Activated naive CD4-positive, alpha-beta T cell treated with Interleukin-2 at 50 U/mL for 16 hours (primary cell): ENCODE measurements around the gene PRSS23.

Experiments
- DNase-seq: peaks from one replicate; pipeline ENCODE4 v3.0.0-alpha.2; 2020

Gene PRSS23

DNA sequence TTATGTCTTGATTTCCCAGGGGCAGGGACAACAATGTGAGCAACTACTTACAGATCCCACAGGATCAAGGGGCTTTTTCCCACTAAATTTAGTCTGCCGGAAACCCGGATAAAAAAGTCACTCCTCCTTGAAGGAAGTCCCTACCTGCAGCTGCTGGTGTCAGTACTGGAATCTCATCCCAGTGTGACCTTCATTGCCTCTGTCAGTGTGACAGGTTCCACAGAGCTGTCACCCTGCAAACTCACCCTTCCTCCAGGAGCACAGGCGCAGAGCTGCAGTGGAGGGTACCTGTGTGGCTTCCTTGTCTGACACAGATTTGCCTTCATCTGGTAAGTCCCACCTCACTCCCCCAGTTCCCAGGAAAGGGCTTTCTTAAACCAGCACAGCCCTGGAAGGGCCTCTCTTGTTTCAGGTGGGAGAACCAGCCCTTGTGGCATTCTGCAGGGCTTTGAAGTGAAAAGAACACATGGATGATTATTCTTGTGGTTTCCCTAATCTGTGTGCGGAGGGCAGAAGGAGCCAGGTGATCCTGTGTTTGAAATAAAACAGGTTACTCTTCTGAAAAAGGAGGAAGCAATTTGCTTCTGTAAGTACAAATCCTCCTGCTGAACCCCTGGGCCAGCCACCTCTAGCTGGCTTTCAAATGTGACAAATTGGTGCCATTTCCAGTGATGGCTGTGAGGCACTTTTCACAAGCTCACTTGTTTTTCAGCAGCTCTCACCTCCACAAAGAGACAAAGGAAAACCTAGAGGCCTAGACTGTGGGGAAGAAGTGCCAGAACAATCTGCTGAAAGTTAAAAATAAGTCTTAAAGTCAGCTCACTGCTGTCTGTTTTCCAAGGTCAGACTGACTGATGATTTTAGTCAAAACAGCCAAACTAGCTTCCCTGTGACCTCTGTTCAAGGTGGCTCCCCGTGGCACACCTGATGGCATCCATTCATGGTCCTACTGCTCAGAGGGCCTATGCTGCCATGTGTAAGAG is 9.2 kb upstream of the PRSS23 start:
- no peak for DNase-seq

GRCh38 chr11:86792150-86792549 is 8.2 kb upstream of the PRSS23 start:
- no peak for DNase-seq

GRCh38 chr11:86793307-86793706 is 7.0 kb upstream of the PRSS23 start:
- DNase-seq: no peak

GRCh38 chr11:86795511-86795910 is 4.8 kb upstream of the PRSS23 start:
- no peak for DNase-seq

DNA sequence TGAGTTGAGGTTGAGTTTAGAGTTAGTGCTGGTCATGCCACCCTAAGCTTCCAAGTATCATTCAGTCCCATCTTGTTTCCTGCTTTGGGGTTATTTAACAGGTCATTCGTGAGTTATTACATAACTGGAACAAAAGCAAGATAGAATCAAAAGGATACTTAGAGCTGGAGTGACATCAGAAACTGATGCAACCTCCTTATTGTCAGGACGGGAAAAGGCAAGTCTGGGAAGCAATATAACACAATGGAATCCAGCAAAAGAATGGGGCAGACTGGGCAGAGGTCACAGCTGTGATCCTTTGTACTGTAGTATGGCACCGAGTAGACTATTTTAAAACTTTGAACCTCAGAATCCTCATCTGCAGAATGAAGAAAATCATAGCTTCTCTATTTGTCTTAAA is 4.4 kb upstream of the PRSS23 start:
- DNase-seq: no peak

GRCh38 chr11:86797133-86797532 is 3.2 kb upstream of the PRSS23 start:
- DNase-seq: no peak

DNA sequence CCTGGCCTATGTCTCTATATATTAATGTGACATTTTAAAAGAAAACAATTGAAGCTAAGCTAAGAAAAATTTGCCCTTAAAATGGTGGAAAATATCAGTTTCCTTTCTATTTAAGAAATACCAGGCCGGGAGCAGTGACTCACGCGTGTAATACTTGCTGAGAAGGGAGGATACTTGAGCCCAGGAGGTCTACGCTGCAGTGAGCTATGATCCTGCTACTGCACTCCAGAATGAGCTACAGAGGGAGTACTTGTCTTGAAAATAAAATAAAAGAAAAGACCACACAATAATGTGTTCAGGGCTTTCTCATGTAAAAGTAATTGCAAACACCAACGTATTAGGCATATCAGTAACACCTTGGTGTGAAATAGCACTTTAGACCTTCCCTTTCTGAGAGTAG is 1.4 kb upstream of the PRSS23 start:
- DNase-seq: no peak

- DNase-seq: no peak
Measured at GRCh38 chr11:86799680-86800075, 664 bp upstream of the PRSS23 start.

GRCh38 chr11:86800960-86801272 is 574 bp downstream of the PRSS23 start:
- no peak for DNase-seq

DNA sequence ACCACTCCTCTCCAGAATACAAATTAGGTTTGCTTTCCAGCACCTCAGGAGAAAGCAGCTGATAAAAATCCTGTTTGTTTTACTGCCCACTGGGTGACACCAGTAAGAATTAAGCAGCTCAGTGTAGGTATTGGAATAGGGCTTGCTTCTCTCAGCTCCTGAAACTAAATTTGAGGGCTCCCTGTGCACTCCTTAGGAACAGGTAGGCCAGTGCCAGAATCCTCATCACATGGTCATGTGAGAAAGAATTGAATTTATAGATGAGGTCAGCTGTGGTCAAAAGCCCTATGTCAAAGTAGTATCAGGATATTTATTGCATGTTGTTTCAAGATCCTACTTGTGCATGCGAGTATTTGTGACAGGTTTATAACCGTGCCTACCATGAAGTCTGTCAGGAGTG is 1.0 kb downstream of the PRSS23 start:
- DNase-seq: no peak

DNA sequence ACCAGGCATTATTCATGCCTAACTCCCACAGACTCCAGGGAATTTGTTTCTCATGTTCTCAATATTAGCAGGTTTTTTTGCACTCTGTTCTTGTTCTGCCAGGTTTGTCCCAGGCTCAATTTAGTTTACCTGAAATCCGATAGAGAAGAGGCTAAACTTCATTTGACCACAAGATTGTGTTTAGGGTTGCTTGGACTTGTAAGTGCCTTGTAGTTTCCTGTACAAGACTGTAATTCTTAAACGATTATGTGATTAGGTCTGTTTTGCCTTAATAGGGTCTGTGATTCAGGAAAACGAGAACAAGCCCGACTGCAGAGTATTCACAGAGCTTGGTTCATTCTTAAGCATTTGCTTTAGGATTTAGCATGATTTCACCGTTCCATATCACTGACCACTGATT is 1.8 kb downstream of the PRSS23 start:
- DNase-seq: no peak

DNA sequence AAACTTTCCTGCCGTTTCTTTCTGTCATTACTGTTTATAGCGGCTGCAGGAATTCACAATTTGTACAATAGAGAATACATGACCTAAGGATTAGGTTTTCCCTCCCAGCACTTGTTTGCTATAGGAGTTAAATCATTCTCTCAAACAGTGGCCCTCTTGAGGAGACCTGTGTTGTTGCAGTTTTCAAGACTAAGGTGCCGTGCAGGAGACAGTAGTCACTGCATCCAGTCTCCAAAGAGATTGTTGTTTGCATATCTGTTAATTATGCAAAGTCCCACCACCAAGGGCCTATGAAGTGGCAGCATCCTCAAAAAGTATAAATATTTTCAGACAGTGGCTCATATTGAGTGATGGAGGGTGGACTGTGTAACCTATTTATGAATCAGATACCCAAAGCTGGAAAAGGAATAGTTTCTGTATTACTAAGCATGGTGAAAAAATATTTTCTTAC is 2.3 kb downstream of the PRSS23 start:
- DNase-seq: no peak

GRCh38 chr11:86803136-86804045 is 3.0 kb downstream of the PRSS23 start:
- no peak for DNase-seq

DNA sequence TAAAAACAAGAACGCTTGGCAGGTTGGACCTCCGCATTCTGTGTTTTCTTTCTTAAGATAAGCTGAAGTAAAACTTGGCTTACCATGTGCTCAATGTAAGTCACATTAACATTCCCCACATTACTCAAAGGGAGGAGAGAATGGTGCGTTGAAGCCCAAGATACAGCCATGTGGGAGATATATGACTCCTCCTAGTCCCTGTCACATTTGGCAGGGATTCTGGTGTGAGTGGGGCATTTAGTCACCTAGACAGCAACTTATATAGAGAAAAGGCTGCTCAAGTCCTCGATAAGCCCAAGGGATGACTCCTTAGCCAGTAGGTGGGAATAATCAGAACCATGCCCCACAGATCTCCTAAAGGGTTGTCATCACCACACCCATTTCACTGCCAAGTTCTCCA is 4.6 kb downstream of the PRSS23 start:
- no peak for DNase-seq

DNA sequence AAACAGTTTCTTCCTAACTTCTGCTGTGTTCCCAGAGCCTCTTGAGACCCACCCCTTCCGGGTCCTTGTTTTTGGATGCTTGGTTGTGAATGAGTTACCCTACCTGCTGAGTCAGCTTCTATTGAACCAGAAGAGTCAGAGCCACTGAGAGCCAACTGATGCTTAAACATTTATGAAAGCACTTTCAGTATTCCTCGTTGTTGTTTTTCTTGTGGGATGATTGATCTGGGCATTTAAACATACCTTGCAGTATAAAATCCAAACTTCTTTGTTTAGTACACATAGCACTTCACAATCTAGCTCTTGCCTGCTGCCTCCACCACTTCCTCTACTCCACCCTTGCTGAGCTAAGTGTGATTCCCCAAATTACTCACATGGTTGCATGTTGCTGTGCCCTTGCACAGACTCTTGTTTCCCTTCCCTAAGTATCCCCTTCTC is 5.5 kb downstream of the PRSS23 start:
- no peak for DNase-seq

- no peak for DNase-seq
Measured at GRCh38 chr11:86806903-86807302, 6.6 kb downstream of the PRSS23 start.

GRCh38 chr11:86807360-86807759 is 7.0 kb downstream of the PRSS23 start:
- DNase-seq: no peak

DNA sequence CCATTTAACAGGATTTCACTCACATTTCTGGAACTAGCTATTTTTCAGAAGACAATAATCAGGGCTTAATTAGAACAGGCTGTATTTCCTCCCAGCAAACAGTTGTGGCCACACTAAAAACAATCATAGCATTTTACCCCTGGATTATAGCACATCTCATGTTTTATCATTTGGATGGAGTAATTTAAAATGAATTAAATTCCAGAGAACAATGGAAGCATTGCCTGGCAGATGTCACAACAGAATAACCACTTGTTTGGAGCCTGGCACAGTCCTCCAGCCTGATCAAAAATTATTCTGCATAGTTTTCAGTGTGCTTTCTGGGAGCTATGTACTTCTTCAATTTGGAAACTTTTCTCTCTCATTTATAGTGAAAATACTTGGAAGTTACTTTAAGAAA is 9.2 kb downstream of the PRSS23 start:
- no peak for DNase-seq

DNA sequence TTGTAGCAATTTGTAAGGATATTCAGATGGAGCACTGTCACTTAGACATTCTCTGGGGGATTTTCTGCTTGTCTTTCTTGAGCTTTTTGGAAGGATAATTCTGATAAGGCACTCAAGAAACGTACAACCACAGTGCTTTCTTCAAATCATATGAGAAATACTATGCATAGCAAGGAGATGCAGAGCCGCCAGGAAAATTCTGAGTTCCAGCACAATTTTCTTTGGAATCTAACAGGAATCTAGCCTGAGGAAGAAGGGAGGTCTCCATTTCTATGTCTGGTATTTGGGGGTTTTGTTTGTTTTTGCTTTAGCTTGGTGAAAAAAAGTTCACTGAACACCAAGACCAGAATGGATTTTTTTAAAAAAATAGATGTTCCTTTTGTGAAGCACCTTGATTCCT is 9.9 kb downstream of the PRSS23 start:
- no peak for DNase-seq

DNA sequence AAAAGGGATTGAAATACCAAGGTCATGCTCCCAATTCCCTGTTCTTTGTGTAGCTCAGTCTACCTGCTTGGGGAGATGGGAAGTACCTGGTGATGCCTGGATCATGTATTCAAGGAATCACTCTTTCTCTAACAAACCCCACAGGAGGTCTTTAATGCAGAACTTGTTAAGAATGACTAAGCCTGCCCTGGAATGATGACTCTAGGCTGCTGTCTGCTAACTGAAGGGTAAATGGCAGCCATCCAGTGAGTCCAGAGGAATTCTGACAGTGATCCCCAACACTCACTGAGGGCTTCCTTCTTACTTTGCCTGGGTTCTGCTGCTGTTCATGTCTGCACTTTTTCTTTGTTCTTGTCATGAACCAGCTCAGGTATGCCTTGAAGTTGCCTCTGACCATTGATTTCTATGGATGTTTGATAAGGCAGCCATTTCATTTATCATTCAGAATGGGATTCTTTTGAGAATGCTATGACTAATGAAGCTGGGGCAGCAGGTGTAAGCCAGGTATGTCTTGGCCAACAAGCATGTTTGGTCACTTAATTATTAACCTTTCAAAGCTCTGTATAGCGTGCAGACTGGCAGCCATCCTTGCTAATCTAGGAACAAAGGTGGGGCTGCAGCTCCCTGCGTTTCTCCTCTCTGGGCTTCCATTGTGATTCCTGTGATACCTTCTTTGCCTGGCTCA is 11.4 kb downstream of the PRSS23 start:
- DNase-seq: no peak

DNA sequence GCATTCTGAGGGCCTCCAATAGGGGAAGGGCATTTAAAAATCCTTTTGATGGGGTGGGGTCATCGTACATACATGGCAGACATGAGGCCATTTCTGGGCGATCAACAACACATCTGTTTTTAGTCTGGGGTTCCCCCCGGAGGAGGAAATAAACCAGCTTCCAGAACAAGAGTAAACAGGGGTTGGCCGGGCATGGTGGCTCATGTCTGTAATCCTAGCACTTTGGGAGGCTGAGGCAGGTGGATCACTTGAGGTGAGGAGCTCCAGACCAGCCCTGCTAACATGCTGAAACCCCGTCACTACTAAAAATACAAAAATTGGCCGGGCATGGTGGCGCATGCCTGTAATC is 12.0 kb downstream of the PRSS23 start:
- no peak for DNase-seq

DNA sequence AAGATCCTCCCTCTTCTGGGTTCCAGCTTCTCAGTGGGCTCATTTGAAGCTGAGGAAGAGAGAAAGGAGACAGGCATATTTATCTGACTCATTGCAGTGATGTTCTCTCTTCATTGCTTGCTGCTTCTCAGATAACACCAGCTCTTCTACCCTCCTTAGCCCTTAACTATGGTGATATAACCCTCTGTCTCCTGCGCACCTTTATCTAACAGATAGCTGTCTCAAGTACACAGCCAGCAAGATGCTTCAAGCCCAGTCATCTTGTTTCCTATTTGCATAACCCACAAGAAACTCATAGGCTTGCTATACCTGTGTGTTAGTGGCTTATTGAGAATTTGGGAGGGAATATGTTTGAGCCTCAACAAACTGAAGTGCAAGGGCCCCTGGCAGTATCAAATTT is 12.6 kb downstream of the PRSS23 start:
- no peak for DNase-seq

GRCh38 chr11:86814775-86815174 is 14.4 kb downstream of the PRSS23 start:
- DNase-seq: no peak
